ENCODE data around the gene PHACTR3. TPM values are rescaled to one million over a fixed set of nuclear protein-coding genes. Genes with fewer than 3 reads are reported as not detected.

PHACTR3 gene
- polyA plus RNA-seq, 2 of the 4 experiments (the other 2 are of a cell fraction), result not detected

DNA sequence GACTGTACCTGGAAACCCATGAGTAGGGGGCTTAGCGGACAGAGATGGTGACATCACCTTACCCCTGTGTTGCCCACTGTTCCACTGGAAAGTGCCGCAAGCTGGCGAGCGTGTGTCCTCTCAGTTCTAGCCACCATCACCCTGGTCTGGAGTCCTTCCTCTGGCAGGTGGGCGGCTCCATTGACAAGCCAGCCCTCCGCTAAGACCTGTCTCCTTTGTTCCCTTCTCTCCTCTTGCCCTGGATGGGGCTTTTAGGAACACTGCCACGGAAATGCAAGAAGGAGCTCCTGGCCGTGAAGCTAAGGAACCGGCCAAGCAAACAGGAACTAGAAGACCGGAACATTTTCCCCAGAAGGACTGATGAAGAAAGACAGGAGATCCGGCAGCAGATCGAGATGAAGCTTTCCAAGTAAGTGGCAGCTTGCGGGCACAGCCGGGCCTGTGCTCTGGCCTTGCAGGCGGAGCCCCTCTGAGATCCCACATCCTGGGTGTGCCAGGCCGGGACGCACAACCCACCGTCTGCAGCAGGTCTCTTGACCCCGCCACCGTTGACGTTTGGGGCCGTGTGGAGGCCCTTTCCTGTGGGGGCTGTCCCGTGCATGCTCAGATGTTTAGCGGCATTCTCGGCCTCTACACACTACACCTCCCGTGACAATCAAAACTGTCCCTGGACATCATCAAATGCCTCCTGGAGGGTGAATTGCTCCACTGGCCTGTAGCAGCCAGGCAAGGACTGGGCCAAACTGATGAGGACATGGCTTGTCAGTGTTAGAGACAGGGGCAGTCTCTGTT is 201.6 kb downstream of the PHACTR3 start:
- no peak for DNase-seq (ENCODE audit: low read depth in 1 of 2, low spot score in 1 of 2)
- Histone ChIP-seq H3K4me2 (no peak overlapping the region), H3K9me3 (peaks cover 9% of the 10 kb centered on the region), H3K4me3 (no peak overlapping the region), H3K27ac (no peak overlapping the region), H3K4me1 (no peaks in the 10 kb centered on the region)
- TF ChIP-seq SREBF2 (IDR thresholded peaks at IDR 0.05), result no peak
- TF ChIP-seq HDAC2 (IDR thresholded peaks at IDR 0.05), result no peak
- no peak for TF ChIP-seq ZSCAN20 (CRISPR knock-in tag; IDR thresholded peaks at IDR 0.05)
- TF ChIP-seq ZFP36 (IDR thresholded peaks at IDR 0.05; ENCODE audit: borderline replicate concordance, partially characterized antibody), result no peak
- TF ChIP-seq EHMT2 (IDR thresholded peaks at IDR 0.05; ENCODE audit: low read depth), result no peak
- TF ChIP-seq, protein P1, sequence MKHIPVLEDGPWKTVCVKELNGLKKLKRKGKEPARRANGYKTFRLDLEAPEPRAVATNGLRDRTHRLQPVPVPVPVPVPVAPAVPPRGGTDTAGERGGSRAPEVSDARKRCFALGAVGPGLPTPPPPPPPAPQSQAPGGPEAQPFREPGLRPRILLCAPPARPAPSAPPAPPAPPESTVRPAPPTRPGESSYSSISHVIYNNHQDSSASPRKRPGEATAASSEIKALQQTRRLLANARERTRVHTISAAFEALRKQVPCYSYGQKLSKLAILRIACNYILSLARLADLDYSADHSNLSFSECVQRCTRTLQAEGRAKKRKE (CRISPR knock-in tag; IDR thresholded peaks at IDR 0.05; ENCODE audit: low read depth), result no peak
- no peak for TF ChIP-seq HOXA7 (CRISPR knock-in tag; IDR thresholded peaks at IDR 0.05)
- no peak for TF ChIP-seq MYC (IDR thresholded peaks at IDR 0.05; ENCODE audit: borderline replicate concordance, low read length)
- TF ChIP-seq JUNB (IDR thresholded peaks at IDR 0.05), result no peak
- TF ChIP-seq NPAS2 (CRISPR knock-in tag; IDR thresholded peaks at IDR 0.05; ENCODE audit: borderline replicate concordance), result no peak
- no peak for TF ChIP-seq ZC3H11A (IDR thresholded peaks at IDR 0.05)
- TF ChIP-seq CHD4 (IDR thresholded peaks at IDR 0.05; ENCODE audit: borderline replicate concordance), result no peak
- TF ChIP-seq PBX3 (IDR thresholded peaks at IDR 0.05), result no peak
- TF ChIP-seq BHLHE40 (IDR thresholded peaks at IDR 0.05; ENCODE audit: low read depth, low read length), result no peak
- no peak for TF ChIP-seq ELK1 (IDR thresholded peaks at IDR 0.05; ENCODE audit: low read depth, low read length)
- no peak for TF ChIP-seq ZNF302 (CRISPR knock-in tag; IDR thresholded peaks at IDR 0.05)
- no peak for TF ChIP-seq NFE2L2 (conservative IDR thresholded peaks at IDR 0.05; ENCODE audit: low read length)
- TF ChIP-seq, protein P2, sequence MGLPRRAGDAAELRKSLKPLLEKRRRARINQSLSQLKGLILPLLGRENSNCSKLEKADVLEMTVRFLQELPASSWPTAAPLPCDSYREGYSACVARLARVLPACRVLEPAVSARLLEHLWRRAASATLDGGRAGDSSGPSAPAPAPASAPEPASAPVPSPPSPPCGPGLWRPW (IDR thresholded peaks at IDR 0.05), result no peak
- WGBS (ENCODE audit: missing lambda C conversion rate), result 59% methylated on average over 26 of the region's 26 CpGs
- no peak for FAIRE-seq
- ChIA-PET POLR2A (no interaction called here), CTCF (interaction anchor here (0.9 to 1.3 kb wide), 3 partner anchors 9 to 44 kb away, joined by 3 to 4 read pairs (median 3); no protein-coding TSS in a partner anchor)
- ATAC-seq, result no peak

GRCh38 chr20:59806578-59806975 is 202.2 kb downstream of the PHACTR3 start:
- WGBS (ENCODE audit: missing lambda C conversion rate), result 69% methylated on average over 10 of the region's 10 CpGs
- Histone ChIP-seq H3K4me1 (no peaks in the 10 kb centered on the region), H3K27ac (no peak overlapping the region), H3K4me2 (no peak overlapping the region), H3K4me3 (no peak overlapping the region), H3K9me3 (peaks cover 6% of the 10 kb centered on the region; the same call in 2 of the 3 replicates)
- ChIA-PET CTCF (interaction anchor here (0.9 to 2.1 kb wide), 3 partner anchors 8 to 29 kb away, joined by 3 to 5 read pairs (median 4); no protein-coding TSS in a partner anchor), POLR2A (no interaction called here)
- ATAC-seq (no peak), FAIRE-seq (no peak), DNase-seq (ENCODE audit: low read depth in 1 of 2, low spot score in 1 of 2) (no peak)
- TF ChIP-seq CHD4 (IDR thresholded peaks at IDR 0.05; ENCODE audit: borderline replicate concordance) (no peak), POLR2AphosphoS2 (conservative IDR thresholded peaks at IDR 0.05; ENCODE audit: low read length) (no peak), CEBPB (IDR thresholded peaks at IDR 0.05) (no peak), RARB (CRISPR knock-in tag; IDR thresholded peaks at IDR 0.05) (no peak), HDAC2 (IDR thresholded peaks at IDR 0.05) (no peak), JUN (IDR thresholded peaks at IDR 0.05) (no peak), HEYL (CRISPR knock-in tag; IDR thresholded peaks at IDR 0.05) (no peak), SMC3 (IDR thresholded peaks at IDR 0.05) (no peak), PBX3 (IDR thresholded peaks at IDR 0.05) (no peak), NPAS2 (CRISPR knock-in tag; IDR thresholded peaks at IDR 0.05; ENCODE audit: borderline replicate concordance) (no peak), RCOR1 (IDR thresholded peaks at IDR 0.05; ENCODE audit: low read depth, low read length) (no peak)
- TF ChIP-seq, protein P2 (IDR thresholded peaks at IDR 0.05), result no peak
- TF ChIP-seq, protein P3, sequence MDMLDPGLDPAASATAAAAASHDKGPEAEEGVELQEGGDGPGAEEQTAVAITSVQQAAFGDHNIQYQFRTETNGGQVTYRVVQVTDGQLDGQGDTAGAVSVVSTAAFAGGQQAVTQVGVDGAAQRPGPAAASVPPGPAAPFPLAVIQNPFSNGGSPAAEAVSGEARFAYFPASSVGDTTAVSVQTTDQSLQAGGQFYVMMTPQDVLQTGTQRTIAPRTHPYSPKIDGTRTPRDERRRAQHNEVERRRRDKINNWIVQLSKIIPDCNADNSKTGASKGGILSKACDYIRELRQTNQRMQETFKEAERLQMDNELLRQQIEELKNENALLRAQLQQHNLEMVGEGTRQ (IDR thresholded peaks at IDR 0.05), result no peak

Measured in A549 (cell line).